Activated CD4-positive, CD25-positive, alpha-beta regulatory T cell treated with anti-CD3 and anti-CD28 coated beads, Interleukin-2, amount 50 U/mL, for 24 hours (primary cell): ENCODE measurements around the gene FKBP3.
A peak's percentile ranks its signal among the peaks of the same experiment; 100 is the strongest.
"Not testable (repeated sequence)": the region's sequence is repeated elsewhere in the genome, so short reads cannot be mapped to it uniquely, and the experiment has no call there.

Experiments used
- ATAC-seq, 2 donors: fragments of 150-1000 bp; cut with Tn5 transposase; one replicate each; pipeline ENCODE4 v1.10.0; 2021; ENCODE audit warnings: mild to moderate bottlenecking in 1 of 2, moderate library complexity in 1 of 2

Gene FKBP3

GRCh38 chr14:45134051-45134958, at the start of gene FKBP3:
Gene FKBP3 (minus strand): TSS chr14:45134481. CDS start chr14:45134456, 25 bp downstream.
- peak; percentile 95 for ATAC-seq

DNA sequence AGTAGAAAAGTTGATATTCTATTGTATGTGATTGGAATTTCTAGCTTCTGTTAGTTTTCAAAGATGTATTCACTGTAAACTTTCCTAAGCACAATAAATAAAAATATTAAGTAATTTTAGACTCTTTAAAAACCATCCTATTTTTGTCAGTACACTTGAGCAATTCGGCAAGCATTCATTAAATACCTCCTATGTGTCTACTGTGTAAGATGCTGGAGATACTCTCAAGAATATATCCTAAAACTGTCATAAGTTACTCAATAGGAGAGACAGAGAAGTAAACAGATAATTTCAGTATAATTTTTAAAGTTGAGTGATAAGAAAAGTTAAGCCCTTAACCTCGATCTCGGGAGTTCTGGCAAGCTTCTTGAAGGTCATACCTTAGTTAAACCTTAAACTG, 47.5 kb upstream of the FKBP3 start:
- no peak for ATAC-seq

DNA sequence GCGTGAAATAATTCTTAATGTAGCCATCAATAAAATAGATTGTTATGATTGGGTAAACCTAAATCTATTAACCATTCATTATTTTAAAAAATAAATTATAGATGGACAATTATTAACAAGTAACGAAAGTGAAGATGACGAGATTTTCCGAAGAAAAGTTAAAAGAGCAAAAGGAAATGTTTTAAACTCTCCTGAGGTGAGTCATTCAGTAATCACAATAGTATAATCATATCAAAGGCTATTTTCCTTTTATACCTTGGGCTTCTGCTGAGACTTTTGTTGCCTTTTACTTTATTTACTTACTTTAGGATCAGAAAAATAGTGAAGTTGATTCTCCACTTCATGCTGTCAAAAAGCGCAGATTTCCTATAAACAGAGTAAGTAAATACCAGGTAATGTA, 47.0 kb upstream of the FKBP3 start:
- no peak for ATAC-seq

DNA sequence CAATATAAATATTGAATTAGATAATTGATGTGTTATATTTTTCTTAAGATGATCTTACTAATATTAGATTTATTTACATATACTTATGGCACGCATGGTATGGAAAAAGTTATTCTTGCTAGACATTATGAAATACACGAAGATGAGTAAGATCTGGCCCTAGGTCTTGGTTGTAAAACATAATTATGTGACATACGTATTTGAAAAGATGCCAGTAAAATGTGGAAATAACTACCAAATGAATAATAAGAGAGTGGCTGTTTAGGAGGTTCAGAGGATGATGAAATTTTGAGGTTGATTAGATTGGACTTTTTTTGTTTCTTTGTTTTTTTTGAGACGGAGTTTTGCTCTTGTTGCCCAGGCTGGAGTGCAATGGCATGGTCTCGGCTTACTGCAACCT, 42.8 kb upstream of the FKBP3 start:
- ATAC-seq: no peak

DNA sequence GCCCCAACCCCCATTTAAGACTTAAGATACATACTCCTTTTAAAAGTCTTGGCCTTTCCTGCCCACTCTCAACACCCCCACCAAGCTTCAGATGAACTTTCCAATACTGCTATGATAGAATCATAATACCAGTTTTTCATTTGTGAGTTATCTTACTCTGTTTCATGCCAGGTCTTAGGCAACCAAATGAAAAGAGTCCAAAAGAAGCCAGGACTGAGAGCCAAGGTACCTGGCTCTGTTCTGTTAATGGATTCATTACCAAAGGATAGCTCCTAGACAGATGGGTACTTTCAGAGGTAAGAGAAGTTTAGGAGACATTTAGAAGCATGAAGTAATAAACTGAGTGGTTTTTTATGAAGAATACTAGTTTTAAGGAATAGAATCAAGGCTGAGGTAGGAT, 35.6 kb upstream of the FKBP3 start:
- ATAC-seq: no peak

- ATAC-seq: peak; percentile 76 to 94
These were observed 21.8 kb upstream of the FKBP3 start for GRCh38 chr14:45156067-45156466.

GRCh38 chr14:45150386-45150890, 16.2 kb upstream of the FKBP3 start:
- ATAC-seq: no peak

DNA sequence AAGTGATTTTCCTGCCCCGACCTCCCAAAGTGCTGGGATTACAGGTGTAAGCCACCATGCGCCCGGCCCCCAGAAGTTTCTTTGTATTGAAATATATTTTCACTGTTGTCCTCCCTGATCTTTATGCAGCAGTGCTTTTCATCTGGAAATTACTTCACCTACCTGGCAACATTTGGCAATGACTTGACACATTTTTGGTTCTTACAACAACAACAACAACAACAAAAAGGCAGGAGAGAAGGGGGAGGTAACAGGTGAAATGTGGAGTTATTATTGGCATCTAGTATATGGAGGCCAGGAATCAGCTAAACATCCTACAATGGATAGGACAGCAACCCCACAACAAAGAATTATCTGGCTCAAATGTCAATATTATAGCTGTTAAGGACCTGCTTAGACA, 15.3 kb upstream of the FKBP3 start:
- ATAC-seq: no peak

DNA sequence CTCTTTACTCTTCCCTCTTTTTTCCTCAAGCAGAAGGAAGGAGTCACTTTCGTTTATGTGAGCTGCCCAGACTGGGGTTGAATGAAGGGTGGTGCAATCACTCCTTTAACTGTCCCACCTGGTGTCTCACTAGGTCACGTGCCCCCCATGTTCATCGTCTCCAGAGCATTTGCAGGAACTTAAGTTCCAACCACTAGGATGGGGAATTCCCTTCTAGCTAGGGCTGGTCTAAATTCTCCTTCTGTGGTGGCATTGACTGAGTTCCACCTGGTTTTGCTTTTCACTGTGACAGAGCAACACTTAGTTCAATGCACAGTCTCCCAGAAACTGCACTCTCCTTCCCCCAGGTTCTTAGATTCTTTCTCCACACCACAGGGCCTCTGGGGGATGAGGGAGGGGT, 10.9 kb upstream of the FKBP3 start:
- no peak for ATAC-seq

GRCh38 chr14:45144658-45145057, 10.4 kb upstream of the FKBP3 start:
- no peak for ATAC-seq

DNA sequence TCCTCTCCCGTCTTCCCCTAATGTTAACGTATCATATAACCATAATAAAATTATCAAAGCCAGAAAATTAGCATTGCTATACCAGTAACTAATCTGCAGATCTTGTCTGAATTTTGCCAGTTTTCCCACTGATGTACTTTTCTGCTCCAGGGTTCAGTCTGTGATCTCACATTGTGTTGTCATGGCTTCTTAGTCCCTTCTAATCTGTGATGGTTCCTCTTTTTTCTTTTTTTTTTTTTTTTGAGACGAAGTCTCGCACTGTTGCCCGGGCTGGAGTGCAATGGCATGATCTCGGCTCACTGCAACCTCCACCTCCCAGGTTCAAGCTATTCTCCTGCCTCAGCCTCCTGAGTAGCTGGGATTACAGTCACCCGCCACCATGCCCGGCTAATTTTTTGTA, 7.8 kb upstream of the FKBP3 start:
- not testable (repeated sequence) for ATAC-seq

DNA sequence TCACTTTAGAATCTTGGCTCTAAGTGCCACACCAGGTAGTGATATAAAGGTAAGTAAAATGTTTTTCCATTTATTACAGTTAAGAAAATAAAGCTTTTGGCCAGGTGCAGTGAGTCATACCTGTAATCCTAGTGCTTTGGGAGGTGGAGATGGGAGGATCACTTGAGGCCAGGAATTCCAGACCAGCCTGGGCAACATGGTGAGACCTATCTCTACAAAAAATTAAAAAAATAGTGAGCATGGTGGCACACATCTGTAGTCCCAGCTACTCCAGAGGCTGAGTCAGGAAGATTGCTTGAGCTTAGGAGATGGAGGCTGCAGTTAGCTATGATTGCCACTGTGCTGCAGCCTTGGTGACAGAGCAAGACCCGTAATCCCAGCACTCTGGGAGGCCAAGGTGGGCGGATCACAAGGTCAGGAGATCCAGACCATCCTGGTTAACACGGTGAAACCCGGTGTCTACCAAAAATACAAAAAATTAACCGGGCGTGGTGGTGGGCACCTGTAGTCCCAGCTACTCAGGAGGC, 6.4 kb upstream of the FKBP3 start:
- no peak for ATAC-seq

- ATAC-seq: no peak
These were observed 2.1 kb upstream of the FKBP3 start for GRCh38 chr14:45136399-45136798.

DNA sequence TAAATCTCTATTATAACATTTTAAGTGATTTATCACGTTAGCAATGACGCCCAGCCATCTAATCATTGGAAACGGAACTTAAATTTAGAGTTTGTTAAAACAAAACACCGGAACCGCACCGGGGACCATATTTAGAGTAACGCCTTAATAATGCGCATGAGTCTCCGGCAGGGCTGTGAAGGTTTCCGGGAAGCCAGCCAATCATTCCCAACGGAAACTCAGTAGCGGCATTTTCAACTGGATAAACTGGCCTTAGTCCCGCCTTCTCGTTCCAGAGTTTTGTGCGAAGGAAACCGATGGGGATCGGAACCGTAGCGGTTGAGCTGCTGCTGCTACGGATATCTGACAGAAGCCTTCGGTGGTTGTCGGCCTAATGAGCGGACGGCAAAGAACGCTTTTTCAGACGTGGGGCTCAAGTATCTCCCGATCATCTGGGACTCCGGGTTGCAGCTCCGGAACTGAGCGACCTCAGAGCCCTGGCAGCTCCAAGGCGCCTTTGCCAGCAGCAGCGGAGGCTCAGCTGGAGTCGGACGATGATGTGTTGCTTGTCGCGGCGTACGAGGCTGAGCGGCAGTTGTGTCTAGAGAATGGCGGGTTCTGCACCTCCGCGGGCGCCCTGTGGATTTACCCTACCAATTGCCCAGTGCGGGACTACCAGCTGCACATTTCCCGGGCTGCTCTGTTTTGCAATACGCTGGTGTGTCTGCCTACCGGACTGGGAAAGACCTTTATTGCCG, 1.5 kb upstream of the FKBP3 start, which contains the start of gene FANCM:
Gene FANCM (plus strand): TSS at position 272 of the 737 bp plus-strand sequence. CDS start 102 bp downstream, at position 374.
- ATAC-seq: peak; percentile 40 to 42

- ATAC-seq: no peak
These were observed 875 bp upstream of the FKBP3 start for GRCh38 chr14:45135156-45135555.

DNA sequence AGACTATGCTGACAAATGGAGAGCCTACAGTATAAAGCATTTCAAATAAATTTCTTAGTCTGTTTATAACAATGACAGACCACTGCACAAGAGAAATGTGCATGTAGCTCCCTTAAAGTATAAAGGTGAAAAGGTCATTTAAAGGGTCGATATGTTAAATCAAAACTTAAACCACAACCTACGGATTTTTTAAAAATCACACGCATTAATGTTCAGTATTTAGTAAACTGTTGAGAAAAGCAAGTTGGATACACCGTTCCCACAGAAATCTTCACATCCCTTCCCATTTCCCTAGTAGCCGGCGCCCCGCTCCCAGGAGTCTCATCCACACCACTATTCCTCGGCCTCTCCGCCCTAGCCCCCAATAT, 614 bp downstream of the FKBP3 start:
- ATAC-seq: no peak

- ATAC-seq: no peak
These were observed 5.2 kb downstream of the FKBP3 start for GRCh38 chr14:45128963-45129629.

GRCh38 chr14:45125754-45126153, 8.5 kb downstream of the FKBP3 start:
- no peak for ATAC-seq

- ATAC-seq: no peak
These were observed 11.0 kb downstream of the FKBP3 start for GRCh38 chr14:45123271-45123670.

DNA sequence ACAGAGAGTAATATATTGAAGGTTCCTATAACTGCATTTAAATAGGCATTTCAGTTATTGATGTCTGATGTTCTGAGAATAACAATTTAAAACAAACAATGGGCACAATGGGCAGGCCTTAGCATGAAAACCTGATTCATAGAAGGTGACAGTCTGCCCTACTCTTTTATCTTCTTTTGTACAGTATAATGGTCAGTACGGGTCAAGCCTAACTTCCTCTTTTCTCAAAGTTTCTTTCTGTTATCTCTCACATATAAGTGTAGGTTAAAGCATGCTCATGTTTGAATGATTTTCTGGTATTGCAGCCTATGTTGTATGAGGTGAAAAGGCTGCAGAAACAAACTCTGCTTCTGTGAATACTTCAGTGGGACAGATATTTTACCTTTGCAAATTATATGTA, 14.2 kb downstream of the FKBP3 start:
- no peak for ATAC-seq

DNA sequence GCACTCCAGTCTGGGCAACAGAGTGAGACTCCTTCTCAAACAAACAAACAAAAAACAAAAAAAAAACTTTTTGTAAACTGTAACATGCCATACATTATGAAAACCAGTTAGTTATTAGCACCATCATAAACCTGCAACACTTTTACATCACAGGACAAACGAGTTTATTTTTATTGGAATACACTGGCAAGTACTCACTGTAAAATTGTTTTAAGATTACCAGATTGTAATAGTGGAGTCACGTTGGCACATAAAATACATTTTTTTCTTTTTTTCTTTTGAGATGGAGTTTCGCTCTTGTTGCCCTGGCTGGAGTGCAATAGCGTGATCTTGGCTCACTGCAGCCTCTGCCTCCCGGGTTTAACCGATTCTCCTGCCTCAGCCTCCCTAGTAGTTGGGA, 15.7 kb downstream of the FKBP3 start:
- no peak for ATAC-seq

- ATAC-seq: peak; percentile 95 to 96
These were observed 20.0 kb downstream of the FKBP3 start for GRCh38 chr14:45114327-45114726.
